SK-N-SH (cell line): ENCODE data around the gene FBLN7. TPM values are rescaled to one million over a fixed set of nuclear protein-coding genes. Genes with fewer than 3 reads are reported as not detected.
A peak's percentile ranks its signal among the peaks of the same experiment; 100 is the strongest.

ENCODE experiments used
- CTCF ChIA-PET: fragments of 300-600, 350-600 bp; formaldehyde crosslinking; extraction: SDS; loops from one replicate; lab custom pipeline; 2021; lab: Yijun Ruan, JAX
- POLR2A ChIA-PET: fragments of 350-600 bp; sonication (Branson Sonifier 250); formaldehyde crosslinking; extraction: SDS; loops from one replicate; lab custom pipeline; 2020; ENCODE audit warnings: antibody characterized with exemption, inconsistent platforms; lab: Yijun Ruan, JAX
- DNase-seq: peaks from one replicate; pipeline ENCODE4 v3.0.0; 2012
- H2AFZ ChIP-seq: fragments of 200-600 bp; sonication (generic); 2 replicates; pipeline ENCODE4 v1.8.1; 2016; ENCODE audit warnings: antibody characterized with exemption, mild to moderate bottlenecking, low read depth
- H3F3A ChIP-seq: fragments of 200-600 bp; sonication (generic); replicated peaks from 2 replicates; pipeline ENCODE3; 2016; ENCODE audit warnings: antibody characterized with exemption, mild to moderate bottlenecking; ENCODE audit not compliant: insufficient read depth
- H3K27ac ChIP-seq, 2 experiments: fragments of 200-500 bp in 1 of 2; fragments of 200-600 bp in 1 of 2; sonication (Bioruptor generic) in 1 of 2; sonication (generic), shearing (Covaris generic) in 1 of 2; 2 replicates each; pipeline versions ENCODE4 v1.5.1 to v1.6.1; 2014 to 2016; ENCODE audit warnings: low read depth in 2 of 2, inconsistent platforms in 1 of 2, low read length in 1 of 2, mild to moderate bottlenecking in 1 of 2, mixed read lengths in 1 of 2
- H3K27me3 ChIP-seq: fragments of 200-600 bp; sonication (generic), shearing (Covaris generic); 2 replicates; pipeline ENCODE4 v1.6.1; 2016; ENCODE audit warnings: mixed run types; ENCODE audit not compliant: insufficient read depth
- H3K36me3 ChIP-seq, 2 experiments: fragments of 200-500 bp in 1 of 2; fragments of 200-600 bp in 1 of 2; sonication (Bioruptor generic) in 1 of 2; sonication (generic) in 1 of 2; replicated peaks in 1 of 2; 2 replicates each; pipeline versions ENCODE3 to v1.5.1; 2014 to 2016; ENCODE audit warnings: low read length in 1 of 2, mild to moderate bottlenecking in 1 of 2; ENCODE audit not compliant: insufficient read depth in 2 of 2, control insufficient read depth in 1 of 2
- H3K4me1 ChIP-seq, 2 experiments: fragments of 200-500 bp in 1 of 2; fragments of 200-600 bp in 1 of 2; sonication (Bioruptor generic) in 1 of 2; sonication (generic), shearing (Covaris generic) in 1 of 2; 2 replicates each; pipeline versions ENCODE4 v1.5.1 to v1.6.1; 2014 to 2016; ENCODE audit warnings: low read depth in 1 of 2, low read length in 1 of 2, mixed run types in 1 of 2; ENCODE audit not compliant: insufficient read depth in 2 of 2, control insufficient read depth in 1 of 2
- H3K4me2 ChIP-seq: fragments of 200-600 bp; sonication (generic), shearing (Covaris generic); 2 replicates; pipeline ENCODE4 v1.6.1; 2017; ENCODE audit warnings: mixed run types
- H3K4me3 ChIP-seq, 2 experiments: fragments of 200-500 bp in 1 of 2; fragments of 200-600 bp in 1 of 2; sonication (Bioruptor generic) in 1 of 2; sonication (generic), shearing (Covaris generic) in 1 of 2; 2 replicates each; pipeline versions ENCODE4 v1.5.1 to v1.8.1; 2014 to 2016; ENCODE audit warnings: low read depth in 2 of 2, inconsistent platforms in 1 of 2, low read length in 1 of 2, mild to moderate bottlenecking in 1 of 2, mixed read lengths in 1 of 2, moderate library complexity in 1 of 2
- H3K79me2 ChIP-seq: fragments of 200-600 bp; sonication (generic); 2 replicates; pipeline ENCODE4 v1.8.1; 2017; ENCODE audit warnings: mild to moderate bottlenecking; ENCODE audit not compliant: insufficient read depth
- H3K9ac ChIP-seq: fragments of 200-600 bp; sonication (generic); 2 replicates; pipeline ENCODE4 v1.6.1; 2017; ENCODE audit warnings: mixed run types
- H3K9me2 ChIP-seq: fragments of 200-600 bp; sonication (generic); 2 replicates; pipeline ENCODE4 v1.6.1; 2017; ENCODE audit warnings: mixed run types
- H3K9me3 ChIP-seq: fragments of 200-600 bp; sonication (generic); 2 replicates; pipeline ENCODE4 v1.6.1; 2017; ENCODE audit warnings: mixed run types, mild to moderate bottlenecking, moderate library complexity
- H4K20me1 ChIP-seq: fragments of 200-600 bp; sonication (generic); 2 replicates; pipeline ENCODE4 v1.6.1; 2017; ENCODE audit warnings: mild to moderate bottlenecking, mixed run types; ENCODE audit not compliant: insufficient read depth
- CTCF ChIP-seq: fragments of 200-600 bp; sonication (generic); IDR thresholded peaks from 2 replicates; pipeline ENCODE4 v1.6.1; 2017; ENCODE audit warnings: antibody characterized with exemption, mild to moderate bottlenecking, moderate library complexity
- EP300 ChIP-seq, 2 experiments: IDR thresholded peaks; 2 replicates each; pipeline versions ENCODE4 v1.4.0 to v1.6.1; 2012; ENCODE audit warnings: borderline replicate concordance in 1 of 2, low read depth in 1 of 2, low read length in 1 of 2
- GATA2 ChIP-seq: sonication (generic); formaldehyde crosslinking; IDR thresholded peaks from 2 replicates; pipeline ENCODE4 v1.5.0; 2020; ENCODE audit warnings: mild to moderate bottlenecking, missing genetic modification reagents
- JUND ChIP-seq: IDR thresholded peaks from 2 replicates; pipeline ENCODE4 v1.4.0; 2012
- MAX ChIP-seq: IDR thresholded peaks from 2 replicates; pipeline ENCODE4 v1.4.0; 2012; ENCODE audit warnings: low read depth
- MEF2A ChIP-seq: IDR thresholded peaks from 2 replicates; pipeline ENCODE4 v1.4.0; 2012; ENCODE audit warnings: low read depth, borderline replicate concordance
- NFIC ChIP-seq: IDR thresholded peaks from 2 replicates; pipeline ENCODE4 v1.4.0; 2012; ENCODE audit warnings: borderline replicate concordance
- RAD21 ChIP-seq: IDR thresholded peaks from 2 replicates; pipeline ENCODE4 v1.6.1; 2012; ENCODE audit warnings: mild to moderate bottlenecking, low read length
- SMC3 ChIP-seq: IDR thresholded peaks from 2 replicates; pipeline ENCODE4 v1.6.1; 2012; ENCODE audit warnings: low read depth, low read length, improper control_type of control experiment
- TCF12 ChIP-seq: IDR thresholded peaks from 2 replicates; pipeline ENCODE4 v1.4.0; 2012
- YY1 ChIP-seq: IDR thresholded peaks from 2 replicates; pipeline ENCODE4 v1.4.0; 2012; ENCODE audit warnings: low read depth, mild to moderate bottlenecking
- WGBS: methylation state at CpG from one replicate; pipeline ENCODE4 v1.1.6; 2017; ENCODE audit warnings: low lambda C conversion rate; 5-methylcytosine and 5-hydroxymethylcytosine counted together
- polyA plus RNA-seq, 3 experiments: library from polyadenylated mRNA; depleted of rRNA; stranded (reverse); fragments of >200 nt; gene quantifications; 2 replicates each; pipeline ENCODE4 v1.2.3, GENCODE V29; 2012
- TF ChIP-seq, protein P1 (sequence below): IDR thresholded peaks from 2 replicates; pipeline ENCODE4 v1.4.0; 2012; ENCODE audit warnings: low read depth, borderline replicate concordance
- TF ChIP-seq, protein P2 (sequence below): IDR thresholded peaks from 2 replicates; pipeline ENCODE4 v1.4.0; 2012; ENCODE audit warnings: low read depth, borderline replicate concordance
- TF ChIP-seq, protein P3 (sequence below): fragments of 150-350 bp; IDR thresholded peaks from 2 replicates; pipeline ENCODE4 v1.6.1; 2016; ENCODE audit warnings: mild to moderate bottlenecking, low read depth, low read length

Gene FBLN7
- polyA plus RNA-seq, 1 of the 3 experiments (the other 2 are of a cell fraction), result 4.4 TPM

- no peaks in the 10 kb centered on the region for H3K9me3 ChIP-seq
- H3K4me2 ChIP-seq, result no peak overlapping the region
- ChIA-PET POLR2A (no interaction called here), CTCF (no interaction called here)
- H3F3A ChIP-seq, result no peaks in the 10 kb centered on the region
- H4K20me1 ChIP-seq, result no peaks in the 10 kb centered on the region
- H3K27ac ChIP-seq, result no peak overlapping the region
- H3K27me3 ChIP-seq, result no peaks in the 10 kb centered on the region
- H3K36me3 ChIP-seq, result no peaks in the 10 kb centered on the region
- WGBS, result 85% methylated on average over 11 of the region's 11 CpGs
- no peaks in the 10 kb centered on the region for H3K79me2 ChIP-seq
- no peaks in the 10 kb centered on the region for H3K9me2 ChIP-seq
- no peak overlapping the region for H2AFZ ChIP-seq
- H3K9ac ChIP-seq, result no peak overlapping the region
- peaks cover 0 to 7% of the 10 kb centered on the region in 2 experiments; a peak in 2 of 4 replicates for H3K4me1 ChIP-seq
- H3K4me3 ChIP-seq, result no peak overlapping the region
- no peak for TF ChIP-seq EP300 (IDR thresholded peaks at IDR 0.05; ENCODE audit: borderline replicate concordance in 1 of 2, low read depth in 1 of 2, low read length in 1 of 2)
- TF ChIP-seq, protein P1, sequence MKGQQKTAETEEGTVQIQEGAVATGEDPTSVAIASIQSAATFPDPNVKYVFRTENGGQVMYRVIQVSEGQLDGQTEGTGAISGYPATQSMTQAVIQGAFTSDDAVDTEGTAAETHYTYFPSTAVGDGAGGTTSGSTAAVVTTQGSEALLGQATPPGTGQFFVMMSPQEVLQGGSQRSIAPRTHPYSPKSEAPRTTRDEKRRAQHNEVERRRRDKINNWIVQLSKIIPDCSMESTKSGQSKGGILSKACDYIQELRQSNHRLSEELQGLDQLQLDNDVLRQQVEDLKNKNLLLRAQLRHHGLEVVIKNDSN, result no peak
- 0 out of 2 replicates have a peak, but pooled peaks have one; percentile 25 for TF ChIP-seq GATA2 (CRISPR knock-in tag)
- no peak for TF ChIP-seq JUND
- TF ChIP-seq CTCF, result no peak
- no peak for TF ChIP-seq NFIC
- no peak for TF ChIP-seq MAX
- TF ChIP-seq TCF12, result no peak
- TF ChIP-seq, all 33 proteins: peak for 1
- DNase-seq, result peak; percentile 65
These were observed 35.6 kb downstream of the FBLN7 start for GRCh38 chr2:112173646-112174319.

DNA sequence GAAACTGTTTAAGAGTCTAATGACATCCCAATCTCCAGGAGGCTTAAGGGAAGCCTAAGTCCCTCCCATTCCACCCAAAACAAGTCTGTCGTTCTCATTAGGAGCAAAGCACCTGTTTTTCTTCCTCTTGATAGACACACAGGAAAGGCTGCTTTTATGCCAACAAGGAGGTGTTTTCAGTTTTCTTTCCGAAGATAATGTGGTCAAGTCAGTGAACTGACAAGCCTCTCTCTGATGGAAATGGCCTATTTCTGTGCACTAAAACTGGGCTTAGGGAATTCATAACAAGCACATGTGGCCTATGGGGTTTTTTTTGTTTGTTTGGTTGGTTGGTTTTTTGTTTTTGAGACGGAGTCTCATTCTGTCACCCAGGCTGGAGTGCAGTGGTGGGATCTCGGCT lies 36.2 kb downstream of the FBLN7 start:
- Histone ChIP-seq H3F3A (no peaks in the 10 kb centered on the region), H3K9me3 (no peaks in the 10 kb centered on the region), H3K9ac (no peak overlapping the region), H3K27me3 (no peaks in the 10 kb centered on the region), H3K4me2 (no peak overlapping the region), H4K20me1 (no peaks in the 10 kb centered on the region), H3K36me3 (no peaks in the 10 kb centered on the region), H3K27ac (no peak overlapping the region), H3K79me2 (no peaks in the 10 kb centered on the region), H3K9me2 (no peaks in the 10 kb centered on the region), H3K4me1 (peaks cover 0 to 7% of the 10 kb centered on the region in 2 experiments; a peak in 2 of 4 replicates), H3K4me3 (no peak overlapping the region), H2AFZ (no peak overlapping the region)
- DNase-seq, result no peak
- TF ChIP-seq, protein P2, sequence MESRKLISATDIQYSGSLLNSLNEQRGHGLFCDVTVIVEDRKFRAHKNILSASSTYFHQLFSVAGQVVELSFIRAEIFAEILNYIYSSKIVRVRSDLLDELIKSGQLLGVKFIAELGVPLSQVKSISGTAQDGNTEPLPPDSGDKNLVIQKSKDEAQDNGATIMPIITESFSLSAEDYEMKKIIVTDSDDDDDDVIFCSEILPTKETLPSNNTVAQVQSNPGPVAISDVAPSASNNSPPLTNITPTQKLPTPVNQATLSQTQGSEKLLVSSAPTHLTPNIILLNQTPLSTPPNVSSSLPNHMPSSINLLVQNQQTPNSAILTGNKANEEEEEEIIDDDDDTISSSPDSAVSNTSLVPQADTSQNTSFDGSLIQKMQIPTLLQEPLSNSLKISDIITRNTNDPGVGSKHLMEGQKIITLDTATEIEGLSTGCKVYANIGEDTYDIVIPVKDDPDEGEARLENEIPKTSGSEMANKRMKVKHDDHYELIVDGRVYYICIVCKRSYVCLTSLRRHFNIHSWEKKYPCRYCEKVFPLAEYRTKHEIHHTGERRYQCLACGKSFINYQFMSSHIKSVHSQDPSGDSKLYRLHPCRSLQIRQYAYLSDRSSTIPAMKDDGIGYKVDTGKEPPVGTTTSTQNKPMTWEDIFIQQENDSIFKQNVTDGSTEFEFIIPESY, result no peak
- TF ChIP-seq MEF2A (no peak), EP300 (IDR thresholded peaks at IDR 0.05; ENCODE audit: borderline replicate concordance in 1 of 2, low read depth in 1 of 2, low read length in 1 of 2) (no peak), MAX (no peak), YY1 (no peak), RAD21 (no peak), SMC3 (no peak)
- TF ChIP-seq, protein P1, result no peak
- TF ChIP-seq, protein P3, sequence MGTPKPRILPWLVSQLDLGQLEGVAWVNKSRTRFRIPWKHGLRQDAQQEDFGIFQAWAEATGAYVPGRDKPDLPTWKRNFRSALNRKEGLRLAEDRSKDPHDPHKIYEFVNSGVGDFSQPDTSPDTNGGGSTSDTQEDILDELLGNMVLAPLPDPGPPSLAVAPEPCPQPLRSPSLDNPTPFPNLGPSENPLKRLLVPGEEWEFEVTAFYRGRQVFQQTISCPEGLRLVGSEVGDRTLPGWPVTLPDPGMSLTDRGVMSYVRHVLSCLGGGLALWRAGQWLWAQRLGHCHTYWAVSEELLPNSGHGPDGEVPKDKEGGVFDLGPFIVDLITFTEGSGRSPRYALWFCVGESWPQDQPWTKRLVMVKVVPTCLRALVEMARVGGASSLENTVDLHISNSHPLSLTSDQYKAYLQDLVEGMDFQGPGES, result no peak
- ChIA-PET POLR2A (no interaction called here), CTCF (no interaction called here)
- 86% methylated on average over 4 of the region's 4 CpGs for WGBS
